IMR-90 (cell line): ENCODE data around the gene OPN1SW. TPM values are rescaled to one million over a fixed set of nuclear protein-coding genes. Genes with fewer than 3 reads are reported as not detected.

ENCODE experiments used
- ATAC-seq: fragments of 200-7000 bp; cut with Tn5 transposase; 2 replicates; pipeline ENCODE4 v1.9.1; 2020; ENCODE audit warnings: low read depth, mild to moderate bottlenecking, moderate library complexity
- BruUV-seq: library from RNA; stranded (reverse); fragments of 400-500 nt; replicated peaks from 2 replicates; lab custom pipeline; 2021; lab: Mats Ljungman, UMichigan
- CTCF ChIA-PET: fragments of 300-600 bp; formaldehyde crosslinking; extraction: SDS; loops from one replicate; lab custom pipeline; 2021; ENCODE audit warnings: antibody characterized with exemption; lab: Yijun Ruan, JAX
- POLR2A ChIA-PET: fragments of 300-600 bp; sonication (Branson Sonifier 250); formaldehyde crosslinking; loops from one replicate; lab custom pipeline; 2022; ENCODE audit warnings: antibody characterized with exemption; ENCODE audit not compliant: unreplicated experiment; lab: Charles Lee
- DNase-seq: peaks from one replicate; pipeline ENCODE4 v3.0.0; 2013
- H2AFZ ChIP-seq: replicated peaks from 2 replicates; pipeline ENCODE3; 2013; ENCODE audit warnings: low read length, mild to moderate bottlenecking; ENCODE audit not compliant: poor library complexity
- H2AK5ac ChIP-seq: 2 replicates; pipeline ENCODE4 v1.6.1; 2013; ENCODE audit warnings: low read depth, low read length, inconsistent platforms
- H2AK9ac ChIP-seq: replicated peaks from 2 replicates; pipeline ENCODE3; 2013; ENCODE audit warnings: mild to moderate bottlenecking, low read depth, low read length, moderate library complexity; ENCODE audit not compliant: poor library complexity
- H2BK120ac ChIP-seq: 2 replicates; pipeline ENCODE4 v1.6.1; 2013; ENCODE audit warnings: low read depth, low read length, inconsistent platforms
- H2BK15ac ChIP-seq: 3 replicates; pipeline ENCODE4 v1.6.1; 2013; ENCODE audit warnings: low read depth, low read length, inconsistent platforms
- H2BK20ac ChIP-seq: 2 replicates; pipeline ENCODE4 v1.6.1; 2013; ENCODE audit warnings: low read depth, mild to moderate bottlenecking, inconsistent platforms, low read length, moderate library complexity
- H2BK5ac ChIP-seq: 2 replicates; pipeline ENCODE4 v1.6.1; 2013; ENCODE audit warnings: mild to moderate bottlenecking, low read depth, low read length, inconsistent platforms; ENCODE audit not compliant: poor library complexity, severe bottlenecking
- H3K14ac ChIP-seq: replicated peaks from 2 replicates; pipeline ENCODE4 v1.6.1; 2013; ENCODE audit warnings: low read depth, low read length, inconsistent platforms
- H3K18ac ChIP-seq: 2 replicates; pipeline ENCODE4 v1.6.1; 2013; ENCODE audit warnings: low read depth, low read length, control low read depth
- H3K23ac ChIP-seq: 2 replicates; pipeline ENCODE4 v1.6.1; 2013; ENCODE audit warnings: low read depth, low read length, inconsistent platforms
- H3K27ac ChIP-seq: 2 replicates; pipeline ENCODE4 v1.5.1; 2013; ENCODE audit warnings: mild to moderate bottlenecking, control low read depth, low read length; ENCODE audit not compliant: insufficient read depth
- H3K27me3 ChIP-seq: 2 replicates; pipeline ENCODE4 v1.6.1; 2013; ENCODE audit warnings: low read length; ENCODE audit not compliant: control insufficient read depth, insufficient read depth
- H3K36me3 ChIP-seq: 2 replicates; pipeline ENCODE4 v1.6.1; 2013; ENCODE audit warnings: low read length, mixed read lengths; ENCODE audit not compliant: control insufficient read depth, insufficient read depth
- H3K4ac ChIP-seq: 2 replicates; pipeline ENCODE4 v1.6.1; 2013; ENCODE audit warnings: low read depth, low read length, inconsistent platforms
- H3K4me1 ChIP-seq: 2 replicates; pipeline ENCODE4 v1.6.1; 2013; ENCODE audit warnings: low read length, mixed read lengths; ENCODE audit not compliant: control insufficient read depth, insufficient read depth
- H3K4me2 ChIP-seq: 2 replicates; pipeline ENCODE4 v1.6.1; 2013; ENCODE audit warnings: low read depth, mild to moderate bottlenecking, control low read depth, low read length, moderate library complexity
- H3K4me3 ChIP-seq: 2 replicates; pipeline ENCODE4 v1.5.1; 2013; ENCODE audit warnings: low read depth, mild to moderate bottlenecking, control low read depth, low read length, moderate library complexity; ENCODE audit not compliant: insufficient read depth
- H3K56ac ChIP-seq: 2 replicates; pipeline ENCODE4 v1.6.1; 2013; ENCODE audit warnings: low read length, inconsistent platforms; ENCODE audit not compliant: insufficient read depth; ENCODE audit errors: extremely low read depth
- H3K79me1 ChIP-seq, 2 experiments: 2 replicates each; pipeline ENCODE4 v1.6.1; 2013; ENCODE audit warnings: low read length in 2 of 2, inconsistent platforms in 1 of 2, low read depth in 1 of 2
- H3K9ac ChIP-seq: 2 replicates; pipeline ENCODE4 v1.6.1; 2013; ENCODE audit warnings: low read depth, low read length, control low read depth
- H3K9me1 ChIP-seq: 2 replicates; pipeline ENCODE4 v1.6.1; 2013; ENCODE audit warnings: low read length, inconsistent platforms; ENCODE audit not compliant: insufficient read depth
- H3K9me3 ChIP-seq: 2 replicates; pipeline ENCODE4 v1.6.1; 2013; ENCODE audit warnings: low read length; ENCODE audit not compliant: control insufficient read depth, insufficient read depth
- H4K20me1 ChIP-seq: 2 replicates; pipeline ENCODE4 v1.6.1; 2013; ENCODE audit warnings: low read length, inconsistent platforms; ENCODE audit not compliant: insufficient read depth
- H4K5ac ChIP-seq: 2 replicates; pipeline ENCODE4 v1.6.1; 2013; ENCODE audit warnings: mild to moderate bottlenecking, low read depth, low read length, control low read depth
- H4K8ac ChIP-seq, 2 experiments: 2 replicates each; pipeline ENCODE4 v1.6.1; 2013; ENCODE audit warnings: low read depth in 2 of 2, low read length in 2 of 2, control low read depth in 1 of 2, inconsistent platforms in 1 of 2
- H4K91ac ChIP-seq: 2 replicates; pipeline ENCODE4 v1.6.1; 2013; ENCODE audit warnings: low read depth, low read length, inconsistent platforms; ENCODE audit not compliant: insufficient read depth
- BHLHE40 ChIP-seq: fragments of 150-350 bp; IDR thresholded peaks from 2 replicates; pipeline ENCODE4 v1.6.1; 2016; ENCODE audit warnings: mild to moderate bottlenecking, low read depth, low read length
- NFE2L2 ChIP-seq: fragments of 150-350 bp; IDR thresholded peaks from 2 replicates; pipeline ENCODE4 v1.6.1; 2016; ENCODE audit warnings: low read depth, mild to moderate bottlenecking, low read length
- POLR2A ChIP-seq: IDR thresholded peaks from 2 replicates; pipeline ENCODE4 v1.6.1; 2012; ENCODE audit warnings: mild to moderate bottlenecking, low read depth, low read length
- SMC3 ChIP-seq: fragments of 150-350 bp; IDR thresholded peaks from 2 replicates; pipeline ENCODE4 v1.6.1; 2016; ENCODE audit warnings: low read depth, mild to moderate bottlenecking, antibody characterized with exemption, low read length, moderate library complexity
- WGBS, 2 experiments: methylation state at CpG; one replicate each; pipeline versions ENCODE4 v1.1.5 to v1.1.7; 2013; ENCODE audit warnings: missing lambda C conversion rate in 2 of 2; ENCODE audit not compliant: insufficient read length in 1 of 2; ENCODE audit errors: extremely low coverage in 2 of 2; 5-methylcytosine and 5-hydroxymethylcytosine counted together
- dilution Hi-C: fragments of 300-500 bp; cut with HindIII; formaldehyde crosslinking; loops from one replicate; pipeline ENCODE4 v1.14.3; 2018; ENCODE audit warnings: low sequenced_read_pairs; ENCODE audit not compliant: unreplicated experiment
- in situ Hi-C: fragments of 300-500 bp; cut with MboI; formaldehyde crosslinking; loops from 3 replicates; pipeline ENCODE4 v1.14.3; 2019; ENCODE audit warnings: low sequenced_read_pairs, inconsistent platforms, mixed read lengths
- intact Hi-C: fragments of 100-400 bp; cut with micrococcal nuclease; formaldehyde crosslinking; loops from 2 replicates; pipeline ENCODE4 v1.10.0; 2022
- polyA plus RNA-seq, 3 experiments: library from polyadenylated mRNA; depleted of rRNA; stranded (reverse); fragments of >200 nt; gene quantifications; 2 replicates each; pipeline ENCODE4 v1.2.3, GENCODE V29; 2012; ENCODE audit warnings: low replicate concordance in 1 of 3
- total RNA-seq: library from RNA; depleted of rRNA; stranded (reverse); fragments of >200 nt; gene quantifications from 2 replicates; pipeline ENCODE4 v1.2.3, GENCODE V29; 2012
- TF ChIP-seq, protein P1 (sequence below): fragments of 150-350 bp; IDR thresholded peaks from 2 replicates; pipeline ENCODE4 v1.6.1; 2017; ENCODE audit warnings: mild to moderate bottlenecking, antibody characterized with exemption, low read length, low read depth
- TF ChIP-seq, protein P2 (sequence below): fragments of 150-350 bp; IDR thresholded peaks from 2 replicates; pipeline ENCODE4 v1.6.1; 2016; ENCODE audit warnings: low read depth, mild to moderate bottlenecking, low read length, moderate library complexity, borderline replicate concordance

OPN1SW gene
- total and polyA plus RNA-seq, 2 of the 4 experiments (the other 2 are of a cell fraction): not detected

DNA sequence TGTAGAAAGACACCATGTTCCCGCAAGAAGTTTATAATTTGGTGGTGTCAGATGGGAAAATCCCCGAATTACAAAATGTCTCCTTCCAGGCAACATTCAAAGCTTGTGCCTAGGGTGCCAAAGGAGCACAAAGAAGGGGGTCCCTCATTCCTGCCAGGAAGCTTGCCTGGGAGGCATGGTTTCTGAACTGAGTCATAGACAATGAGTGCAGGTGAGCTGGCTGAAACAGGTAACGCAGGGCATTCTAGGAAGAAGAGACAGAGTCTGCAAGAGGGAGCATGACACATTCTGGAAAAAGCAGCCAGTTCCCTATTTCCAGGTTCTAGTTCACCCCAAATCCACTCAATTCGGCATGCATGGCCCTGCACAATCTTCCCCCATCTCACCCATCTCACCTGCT, 48.4 kb downstream of the OPN1SW start:
- Histone ChIP-seq H2AFZ (no peak overlapping the region), H3K4me1 (no peaks in the 10 kb centered on the region; the same call in 1 of the 2 replicates), H4K20me1 (no peaks in the 10 kb centered on the region; the same call in 1 of the 2 replicates), H2AK5ac (no peak overlapping the region), H4K8ac (no peak overlapping the region), H3K27me3 (peaks cover 20% of the 10 kb centered on the region), H3K27ac (no peak overlapping the region), H3K4me3 (no peak overlapping the region), H3K4me2 (no peak overlapping the region), H3K23ac (no peak overlapping the region), H3K9me3 (no peaks in the 10 kb centered on the region), H3K18ac (no peak overlapping the region), H3K9ac (no peak overlapping the region), H4K91ac (no peak overlapping the region), H3K56ac (no peak overlapping the region), H3K36me3 (no peaks in the 10 kb centered on the region), H2BK120ac (no peak overlapping the region), H3K14ac (no peak overlapping the region), H3K79me1 (no peaks in the 10 kb centered on the region), H2BK15ac (no peak overlapping the region), H3K4ac (no peak overlapping the region), H3K9me1 (no peaks in the 10 kb centered on the region), H2BK20ac (no peak overlapping the region), H2BK5ac (no peak overlapping the region), H4K5ac (no peak overlapping the region), H2AK9ac (no peak overlapping the region)
- no peak for ATAC-seq
- ChIA-PET CTCF (no interaction called here), POLR2A (no interaction called here)
- no TSS peak for BruUV-seq
- no peak for DNase-seq
- TF ChIP-seq SMC3 (no peak), BHLHE40 (no peak), NFE2L2 (no peak), POLR2A (no peak)
- TF ChIP-seq, protein P1, sequence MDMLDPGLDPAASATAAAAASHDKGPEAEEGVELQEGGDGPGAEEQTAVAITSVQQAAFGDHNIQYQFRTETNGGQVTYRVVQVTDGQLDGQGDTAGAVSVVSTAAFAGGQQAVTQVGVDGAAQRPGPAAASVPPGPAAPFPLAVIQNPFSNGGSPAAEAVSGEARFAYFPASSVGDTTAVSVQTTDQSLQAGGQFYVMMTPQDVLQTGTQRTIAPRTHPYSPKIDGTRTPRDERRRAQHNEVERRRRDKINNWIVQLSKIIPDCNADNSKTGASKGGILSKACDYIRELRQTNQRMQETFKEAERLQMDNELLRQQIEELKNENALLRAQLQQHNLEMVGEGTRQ: no peak
- TF ChIP-seq, protein P2, sequence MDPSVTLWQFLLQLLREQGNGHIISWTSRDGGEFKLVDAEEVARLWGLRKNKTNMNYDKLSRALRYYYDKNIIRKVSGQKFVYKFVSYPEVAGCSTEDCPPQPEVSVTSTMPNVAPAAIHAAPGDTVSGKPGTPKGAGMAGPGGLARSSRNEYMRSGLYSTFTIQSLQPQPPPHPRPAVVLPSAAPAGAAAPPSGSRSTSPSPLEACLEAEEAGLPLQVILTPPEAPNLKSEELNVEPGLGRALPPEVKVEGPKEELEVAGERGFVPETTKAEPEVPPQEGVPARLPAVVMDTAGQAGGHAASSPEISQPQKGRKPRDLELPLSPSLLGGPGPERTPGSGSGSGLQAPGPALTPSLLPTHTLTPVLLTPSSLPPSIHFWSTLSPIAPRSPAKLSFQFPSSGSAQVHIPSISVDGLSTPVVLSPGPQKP: no peak
- 90% methylated on average over 1 of the region's 4 CpGs; no CpG with 5 or more reads in 1 of the 2 experiments for WGBS, 2 experiments
- in situ Hi-C loops: no loop called here
- dilution Hi-C loops: no loop called here
- intact Hi-C loops: no loop called here
